Neural cell (in vitro differentiated cells): Measurements from ENCODE around the gene SAP130.

Source experiments
- REST ChIP-seq: IDR thresholded peaks from 2 replicates; pipeline ENCODE4 v1.6.1; 2012; ENCODE audit warnings: borderline replicate concordance
- TAF1 ChIP-seq: IDR thresholded peaks from 2 replicates; pipeline ENCODE4 v1.6.1; 2012; ENCODE audit warnings: low read depth
- TF ChIP-seq, protein P1 (sequence below): fragments of 450-650 bp; IDR thresholded peaks from 2 replicates; pipeline ENCODE4 v1.5.1; 2014; ENCODE audit warnings: antibody characterized with exemption, mild to moderate bottlenecking, moderate library complexity; ENCODE audit not compliant: poor library complexity, severe bottlenecking

DNA sequence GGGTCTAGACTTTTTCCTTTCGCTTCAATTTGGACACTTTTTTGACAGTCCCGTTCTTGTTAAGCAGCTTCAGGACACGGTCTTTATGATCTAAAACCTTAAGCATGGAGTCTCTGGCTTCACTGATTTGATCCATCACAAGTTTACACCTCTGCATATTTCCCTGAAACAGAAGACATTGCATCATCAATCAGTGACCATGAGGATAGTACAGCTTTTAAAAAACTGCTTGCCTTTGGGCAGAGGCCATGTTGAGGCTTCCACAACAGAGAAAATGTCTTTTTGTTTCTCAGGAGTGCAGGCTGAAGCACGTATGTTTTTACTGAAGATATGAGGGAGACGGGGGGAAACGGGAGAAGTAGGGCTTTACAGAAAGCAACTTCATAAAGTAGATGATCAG, 85.9 kb downstream of the SAP130 start:
- TF ChIP-seq, protein P1, sequence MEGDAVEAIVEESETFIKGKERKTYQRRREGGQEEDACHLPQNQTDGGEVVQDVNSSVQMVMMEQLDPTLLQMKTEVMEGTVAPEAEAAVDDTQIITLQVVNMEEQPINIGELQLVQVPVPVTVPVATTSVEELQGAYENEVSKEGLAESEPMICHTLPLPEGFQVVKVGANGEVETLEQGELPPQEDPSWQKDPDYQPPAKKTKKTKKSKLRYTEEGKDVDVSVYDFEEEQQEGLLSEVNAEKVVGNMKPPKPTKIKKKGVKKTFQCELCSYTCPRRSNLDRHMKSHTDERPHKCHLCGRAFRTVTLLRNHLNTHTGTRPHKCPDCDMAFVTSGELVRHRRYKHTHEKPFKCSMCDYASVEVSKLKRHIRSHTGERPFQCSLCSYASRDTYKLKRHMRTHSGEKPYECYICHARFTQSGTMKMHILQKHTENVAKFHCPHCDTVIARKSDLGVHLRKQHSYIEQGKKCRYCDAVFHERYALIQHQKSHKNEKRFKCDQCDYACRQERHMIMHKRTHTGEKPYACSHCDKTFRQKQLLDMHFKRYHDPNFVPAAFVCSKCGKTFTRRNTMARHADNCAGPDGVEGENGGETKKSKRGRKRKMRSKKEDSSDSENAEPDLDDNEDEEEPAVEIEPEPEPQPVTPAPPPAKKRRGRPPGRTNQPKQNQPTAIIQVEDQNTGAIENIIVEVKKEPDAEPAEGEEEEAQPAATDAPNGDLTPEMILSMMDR: no peak
- no peak for TF ChIP-seq TAF1
- no peak for TF ChIP-seq REST
